Measurements from ENCODE around the gene MYO15A. TPM values are rescaled to one million over a fixed set of nuclear protein-coding genes. Genes with fewer than 3 reads are reported as not detected.

MYO15A gene
- total RNA-seq, 1 donor from 2014 or later, result 0.33 TPM

- Histone ChIP-seq H3K27me3 (ENCODE audit: control insufficient read depth, insufficient read depth, low read length) (peaks cover 3% of the 10 kb centered on the region), H3K4me3 (ENCODE audit: low read depth, low read length) (no peak overlapping the region), H3K36me3 (ENCODE audit: control insufficient read depth, insufficient read depth, low read length) (no peaks in the 10 kb centered on the region)
- DNase-seq (ENCODE audit: low read depth), result no peak
- TF ChIP-seq CTCF (IDR thresholded peaks at IDR 0.05; ENCODE audit: insufficient read depth, low read length, poor library complexity, severe bottlenecking), result no peak
These were observed 30.5 kb downstream of the MYO15A start for GRCh38 chr17:18139092-18139491.

GRCh38 chr17:18139498-18139897, 30.9 kb downstream of the MYO15A start:
- no peak for TF ChIP-seq CTCF (IDR thresholded peaks at IDR 0.05; ENCODE audit: insufficient read depth, low read length, poor library complexity, severe bottlenecking)
- no peak for DNase-seq (ENCODE audit: low read depth)

GRCh38 chr17:18139949-18140348, 31.4 kb downstream of the MYO15A start:
- peak; percentile 22 for TF ChIP-seq CTCF (IDR thresholded peaks at IDR 0.05; ENCODE audit: insufficient read depth, low read length, poor library complexity, severe bottlenecking)
- DNase-seq (ENCODE audit: low read depth), result no peak
- Histone ChIP-seq H3K4me3 (ENCODE audit: low read depth, low read length) (no peak overlapping the region), H3K27me3 (ENCODE audit: control insufficient read depth, insufficient read depth, low read length) (peaks cover 3% of the 10 kb centered on the region), H3K36me3 (ENCODE audit: control insufficient read depth, insufficient read depth, low read length) (no peaks in the 10 kb centered on the region)

More at GRCh38 chr17:18139498-18139897, 30.9 kb downstream of the MYO15A start:
- no peak overlapping the region for H3K4me3 ChIP-seq (ENCODE audit: low read depth, low read length)
- H3K27me3 ChIP-seq (ENCODE audit: control insufficient read depth, insufficient read depth, low read length), result peaks cover 3% of the 10 kb centered on the region
- no peaks in the 10 kb centered on the region for H3K36me3 ChIP-seq (ENCODE audit: control insufficient read depth, insufficient read depth, low read length)

GRCh38 chr17:18140648-18141047, 32.1 kb downstream of the MYO15A start:
- H3K4me3 ChIP-seq (ENCODE audit: low read depth, low read length), result no peak overlapping the region
- no peaks in the 10 kb centered on the region for H3K36me3 ChIP-seq (ENCODE audit: control insufficient read depth, insufficient read depth, low read length)
- H3K27me3 ChIP-seq (ENCODE audit: control insufficient read depth, insufficient read depth, low read length), result peaks cover 3% of the 10 kb centered on the region
- no peak for DNase-seq (ENCODE audit: low read depth)
- TF ChIP-seq CTCF (IDR thresholded peaks at IDR 0.05; ENCODE audit: insufficient read depth, low read length, poor library complexity, severe bottlenecking), result no peak

GRCh38 chr17:18141210-18141803, 32.8 kb downstream of the MYO15A start:
- DNase-seq (ENCODE audit: low read depth), result no peak
- TF ChIP-seq CTCF (IDR thresholded peaks at IDR 0.05; ENCODE audit: insufficient read depth, low read length, poor library complexity, severe bottlenecking), result peak; percentile 53
- Histone ChIP-seq H3K36me3 (ENCODE audit: control insufficient read depth, insufficient read depth, low read length) (no peaks in the 10 kb centered on the region), H3K27me3 (ENCODE audit: control insufficient read depth, insufficient read depth, low read length) (peaks cover 2% of the 10 kb centered on the region), H3K4me3 (ENCODE audit: low read depth, low read length) (no peak overlapping the region)

GRCh38 chr17:18142417-18142816, 33.9 kb downstream of the MYO15A start:
- Histone ChIP-seq H3K27me3 (ENCODE audit: control insufficient read depth, insufficient read depth, low read length) (no peaks in the 10 kb centered on the region), H3K4me3 (ENCODE audit: low read depth, low read length) (no peak overlapping the region), H3K36me3 (ENCODE audit: control insufficient read depth, insufficient read depth, low read length) (no peaks in the 10 kb centered on the region)
- no peak for TF ChIP-seq CTCF (IDR thresholded peaks at IDR 0.05; ENCODE audit: insufficient read depth, low read length, poor library complexity, severe bottlenecking)
- no peak for DNase-seq (ENCODE audit: low read depth)
